Osteoblast (primary cell): ENCODE data around the gene GEMIN5. TPM values are rescaled to one million over a fixed set of nuclear protein-coding genes. Genes with fewer than 3 reads are reported as not detected.
"Not testable (repeated sequence)": the region's sequence is repeated elsewhere in the genome, so short reads cannot be mapped to it uniquely, and the experiment has no call there.

Experiments used
- DNase-seq: peaks from one replicate; pipeline ENCODE4 v3.0.0; 2011; ENCODE audit warnings: low spot score, mixed read lengths; ENCODE audit not compliant: insufficient read length; ENCODE audit errors: missing footprints
- H2AFZ ChIP-seq: 2 replicates; pipeline ENCODE4 v1.6.0; 2011; ENCODE audit warnings: mild to moderate bottlenecking, low read length
- H3K27ac ChIP-seq: 2 replicates; pipeline ENCODE4 v1.5.1; 2011; ENCODE audit warnings: mild to moderate bottlenecking, low read depth, low read length, moderate library complexity
- H3K27me3 ChIP-seq: 2 replicates; pipeline ENCODE4 v1.6.0; 2012; ENCODE audit warnings: mild to moderate bottlenecking, control low read depth, inconsistent platforms, low read length, moderate library complexity; ENCODE audit not compliant: insufficient read depth
- H3K36me3 ChIP-seq: 2 replicates; pipeline ENCODE4 v1.5.1; 2011; ENCODE audit warnings: mild to moderate bottlenecking, low read length, control low read depth, moderate library complexity; ENCODE audit not compliant: insufficient read depth
- H3K4me1 ChIP-seq: 2 replicates; pipeline ENCODE4 v1.5.1; 2011; ENCODE audit warnings: mild to moderate bottlenecking, low read length, control low read depth, moderate library complexity; ENCODE audit not compliant: insufficient read depth
- H3K4me2 ChIP-seq: 2 replicates; pipeline ENCODE4 v1.6.0; 2011; ENCODE audit warnings: mild to moderate bottlenecking, low read length; ENCODE audit not compliant: insufficient read depth
- H3K4me3 ChIP-seq: fragments of 200-600 bp; sonication (generic); 3 replicates; pipeline ENCODE4 v1.5.1; 2012; ENCODE audit warnings: mild to moderate bottlenecking, low read length, inconsistent platforms; ENCODE audit not compliant: insufficient read depth
- H3K79me2 ChIP-seq: 2 replicates; pipeline ENCODE4 v1.6.0; 2012; ENCODE audit warnings: mild to moderate bottlenecking, low read length, control low read depth, inconsistent platforms; ENCODE audit not compliant: insufficient read depth
- H3K9me3 ChIP-seq: 2 replicates; pipeline ENCODE4 v1.5.1; 2011; ENCODE audit warnings: low read depth, low read length, control low read depth
- H4K20me1 ChIP-seq: 2 replicates; pipeline ENCODE4 v1.6.0; 2012; ENCODE audit warnings: mild to moderate bottlenecking, low read length, control low read depth; ENCODE audit not compliant: insufficient read depth
- total RNA-seq: library from RNA; depleted of rRNA; stranded (reverse); fragments of >200 nt; gene quantifications from 2 replicates; pipeline ENCODE4 v1.2.3, GENCODE V29; 2012
- TF ChIP-seq, protein P1 (sequence below): IDR thresholded peaks from 2 replicates; pipeline ENCODE4 v1.5.1; 2011; ENCODE audit warnings: mild to moderate bottlenecking, low read depth, low read length, moderate library complexity; ENCODE audit errors: extremely low read depth

The GEMIN5 gene
- total RNA-seq, 1 donor, result 11.6 TPM

DNA sequence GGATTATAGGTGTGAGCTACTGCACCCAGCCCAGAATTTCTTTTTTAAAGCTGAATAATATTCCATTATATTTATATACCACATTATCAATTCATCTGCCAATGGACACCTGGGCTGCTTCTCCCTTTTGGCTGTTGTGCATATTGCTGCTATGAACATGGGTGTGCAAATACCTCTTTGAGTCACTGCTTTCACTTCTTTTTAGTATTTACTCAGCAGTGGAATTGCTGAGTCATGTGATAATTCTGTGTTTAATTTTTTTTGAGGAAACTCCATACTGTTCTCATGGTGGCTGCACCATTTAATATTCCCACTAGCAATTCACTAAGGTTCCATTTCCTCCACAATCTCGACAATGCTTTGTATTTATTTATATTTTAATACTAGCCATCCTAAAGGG, 39.4 kb upstream of the GEMIN5 start:
- Histone ChIP-seq H3K4me3 (no peak overlapping the region), H3K9me3 (no peaks in the 10 kb centered on the region), H3K79me2 (no peaks in the 10 kb centered on the region), H3K4me1 (no peaks in the 10 kb centered on the region), H3K27me3 (no peaks in the 10 kb centered on the region), H3K27ac (no peak overlapping the region), H3K36me3 (no peaks in the 10 kb centered on the region), H4K20me1 (no peaks in the 10 kb centered on the region), H3K4me2 (no peak overlapping the region), H2AFZ (no peak overlapping the region)
- no peak for DNase-seq
- TF ChIP-seq, protein P1, sequence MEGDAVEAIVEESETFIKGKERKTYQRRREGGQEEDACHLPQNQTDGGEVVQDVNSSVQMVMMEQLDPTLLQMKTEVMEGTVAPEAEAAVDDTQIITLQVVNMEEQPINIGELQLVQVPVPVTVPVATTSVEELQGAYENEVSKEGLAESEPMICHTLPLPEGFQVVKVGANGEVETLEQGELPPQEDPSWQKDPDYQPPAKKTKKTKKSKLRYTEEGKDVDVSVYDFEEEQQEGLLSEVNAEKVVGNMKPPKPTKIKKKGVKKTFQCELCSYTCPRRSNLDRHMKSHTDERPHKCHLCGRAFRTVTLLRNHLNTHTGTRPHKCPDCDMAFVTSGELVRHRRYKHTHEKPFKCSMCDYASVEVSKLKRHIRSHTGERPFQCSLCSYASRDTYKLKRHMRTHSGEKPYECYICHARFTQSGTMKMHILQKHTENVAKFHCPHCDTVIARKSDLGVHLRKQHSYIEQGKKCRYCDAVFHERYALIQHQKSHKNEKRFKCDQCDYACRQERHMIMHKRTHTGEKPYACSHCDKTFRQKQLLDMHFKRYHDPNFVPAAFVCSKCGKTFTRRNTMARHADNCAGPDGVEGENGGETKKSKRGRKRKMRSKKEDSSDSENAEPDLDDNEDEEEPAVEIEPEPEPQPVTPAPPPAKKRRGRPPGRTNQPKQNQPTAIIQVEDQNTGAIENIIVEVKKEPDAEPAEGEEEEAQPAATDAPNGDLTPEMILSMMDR, result no peak

GRCh38 chr5:154976082-154976481, 38.1 kb upstream of the GEMIN5 start:
- H3K79me2 ChIP-seq, H3K9me3 ChIP-seq, H3K4me2 ChIP-seq, DNase-seq, H3K4me3 ChIP-seq, H4K20me1 ChIP-seq, H3K27ac ChIP-seq, H2AFZ ChIP-seq, H3K4me1 ChIP-seq, H3K27me3 ChIP-seq, H3K36me3 ChIP-seq: not testable (repeated sequence)

- Histone ChIP-seq H3K27ac (no peak overlapping the region), H3K4me1 (no peaks in the 10 kb centered on the region), H3K4me2 (no peak overlapping the region), H3K9me3 (no peaks in the 10 kb centered on the region), H2AFZ (no peak overlapping the region), H3K79me2 (no peaks in the 10 kb centered on the region), H3K27me3 (no peaks in the 10 kb centered on the region), H4K20me1 (peaks cover 5% of the 10 kb centered on the region), H3K36me3 (peaks cover 9% of the 10 kb centered on the region), H3K4me3 (no peak overlapping the region)
- TF ChIP-seq, protein P1, result peak; percentile 77
- no peak for DNase-seq
Measured at GRCh38 chr5:154972476-154973080, 34.6 kb upstream of the GEMIN5 start.

- TF ChIP-seq, protein P1, result no peak
- H3K27ac ChIP-seq, result no peak overlapping the region
- H3K4me1 ChIP-seq, result no peaks in the 10 kb centered on the region
- no peaks in the 10 kb centered on the region for H3K9me3 ChIP-seq
- H4K20me1 ChIP-seq, result peaks cover 7% of the 10 kb centered on the region
- peaks cover 9% of the 10 kb centered on the region for H3K36me3 ChIP-seq
- H3K27me3 ChIP-seq, result no peaks in the 10 kb centered on the region
- no peak overlapping the region for H3K4me3 ChIP-seq
- H3K4me2 ChIP-seq, result no peak overlapping the region
- DNase-seq, result no peak
- no peak overlapping the region for H2AFZ ChIP-seq
- no peaks in the 10 kb centered on the region for H3K79me2 ChIP-seq
Measured at GRCh38 chr5:154971501-154971900, 33.5 kb upstream of the GEMIN5 start.
